Dermis microvascular lymphatic vessel endothelial cell (primary cell): ENCODE results near the gene NSUN7. TPM values are rescaled to one million over a fixed set of nuclear protein-coding genes. Genes with fewer than 3 reads are reported as not detected.
"Not testable (repeated sequence)": the region's sequence is repeated elsewhere in the genome, so short reads cannot be mapped to it uniquely, and the experiment has no call there.

ENCODE experiments used
- DNase-seq, 2 donors: peaks; one replicate each; pipeline versions ENCODE4 v3.0.0 to v3.0.0-alpha.2; 2010; ENCODE audit warnings: low read depth in 2 of 2
- total RNA-seq: library from RNA; depleted of rRNA; stranded (reverse); fragments of >200 nt; gene quantifications from 2 replicates; pipeline ENCODE4 v1.2.1, GENCODE V29; 2014

NSUN7 gene
- total RNA-seq, 1 donor from 2014 or later = under 0.01 TPM

DNA sequence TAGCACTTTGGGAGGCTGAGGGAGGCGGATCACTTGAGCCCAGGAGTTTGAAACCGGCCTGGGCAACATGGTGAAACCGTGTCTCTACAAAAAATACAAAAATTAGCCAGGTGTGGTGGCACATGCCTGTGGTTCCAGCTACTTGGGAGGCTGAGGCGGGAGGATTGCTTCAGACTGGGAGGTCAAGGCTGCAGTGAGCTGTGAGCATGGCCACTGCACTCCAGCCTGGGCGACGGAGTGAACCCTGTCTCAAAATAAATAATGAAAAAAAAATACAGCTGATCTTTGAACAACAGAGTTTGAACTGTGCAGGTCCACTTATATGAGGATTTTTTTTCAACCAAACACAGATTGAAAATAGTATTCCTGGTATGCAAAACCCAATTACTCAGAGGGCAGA is 67.4 kb downstream of the NSUN7 start:
- not testable (repeated sequence) for DNase-seq

DNA sequence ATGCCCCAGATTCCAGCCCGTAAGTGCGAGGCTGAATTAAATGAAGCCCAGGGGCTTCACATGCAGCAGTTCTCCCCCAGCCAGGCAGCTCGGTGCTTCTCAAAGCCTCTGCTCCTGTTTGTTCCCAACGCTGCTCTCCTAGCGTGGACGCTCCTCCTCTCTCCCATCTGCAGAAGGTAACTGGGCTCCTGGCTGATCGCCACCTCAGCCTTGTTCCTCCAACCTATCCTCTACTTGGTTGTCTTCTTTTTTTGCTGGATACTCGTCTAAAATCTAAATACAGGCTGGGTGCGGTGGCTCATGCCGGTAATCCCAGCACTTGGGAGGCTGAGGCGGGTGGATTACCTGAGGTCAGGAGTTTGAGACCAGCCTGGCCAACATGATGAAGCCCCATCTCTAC is 70.3 kb downstream of the NSUN7 start:
- no peak for DNase-seq

DNA sequence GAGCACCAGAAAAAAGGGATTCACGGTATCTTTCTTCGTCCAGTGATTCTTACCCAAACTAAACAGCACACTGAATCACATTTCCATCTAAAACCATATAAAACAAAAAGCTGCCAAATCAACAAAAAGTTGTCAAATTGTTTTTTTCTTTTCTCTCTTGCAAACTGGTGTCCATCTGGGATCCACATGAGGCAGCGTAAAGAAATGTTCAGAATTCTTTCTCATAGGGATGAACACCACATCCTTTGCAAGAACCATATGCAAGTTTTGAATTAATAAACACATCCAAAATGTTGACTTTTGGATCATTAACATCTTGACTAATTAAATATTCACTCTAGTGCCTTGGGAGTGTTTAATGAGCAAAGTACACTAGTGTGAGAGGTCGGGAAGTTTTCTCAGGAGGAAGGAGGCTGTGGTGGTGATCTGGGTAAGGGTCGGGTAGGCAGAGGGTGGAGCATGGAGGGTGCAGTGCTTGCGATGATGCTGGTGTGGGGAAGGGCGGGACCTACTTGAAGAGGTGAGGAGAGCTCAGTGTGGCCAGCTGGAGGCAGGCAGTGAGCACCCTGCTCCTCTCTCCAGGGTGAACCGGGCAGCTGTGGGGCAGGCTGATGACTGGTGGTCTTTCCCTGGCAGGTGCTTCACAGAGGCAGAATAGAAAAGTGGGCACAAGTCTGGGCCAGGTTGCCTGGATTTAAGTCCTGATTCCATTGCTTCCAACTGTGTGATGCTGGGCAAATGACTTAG is 72.8 kb downstream of the NSUN7 start:
- no peak for DNase-seq

DNA sequence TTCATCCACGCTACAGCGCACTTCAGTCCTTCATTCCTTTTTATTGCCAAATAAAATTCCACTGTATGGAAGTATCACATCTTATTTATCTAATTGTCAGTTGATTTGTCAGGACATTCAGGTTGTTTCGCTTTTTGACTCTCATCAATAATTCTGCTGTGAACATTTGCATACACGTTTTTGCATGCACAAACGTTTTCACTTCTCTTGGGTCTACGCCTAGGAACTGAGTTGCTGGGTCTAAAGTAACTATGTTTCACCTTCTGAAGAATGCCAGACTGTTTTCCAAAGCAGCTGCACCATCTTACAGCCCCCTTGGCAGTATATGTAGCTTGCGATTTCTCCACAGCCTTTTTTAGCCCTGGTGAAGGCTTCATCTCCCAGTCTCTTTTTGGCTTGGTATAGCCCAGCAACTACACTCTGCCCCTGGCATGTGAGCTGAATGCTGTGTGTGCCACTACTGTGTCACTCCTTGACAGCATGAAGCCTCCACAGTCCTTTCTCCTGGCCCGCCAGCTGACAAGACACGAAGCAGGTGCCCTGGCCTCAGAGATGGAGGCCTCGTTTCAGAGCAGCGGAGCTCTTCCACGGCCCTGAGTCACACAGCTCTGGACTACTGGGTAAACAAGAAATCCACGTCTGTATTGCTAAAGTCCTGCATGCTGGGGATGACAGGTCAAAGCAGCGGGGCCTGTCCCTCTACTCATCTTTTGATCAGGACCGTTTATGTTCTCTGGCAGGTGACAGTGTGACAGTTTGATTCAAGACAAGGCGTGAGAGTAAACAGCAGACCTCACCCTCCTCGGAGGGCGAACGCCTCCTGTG is 75.5 kb downstream of the NSUN7 start:
- no peak for DNase-seq

DNA sequence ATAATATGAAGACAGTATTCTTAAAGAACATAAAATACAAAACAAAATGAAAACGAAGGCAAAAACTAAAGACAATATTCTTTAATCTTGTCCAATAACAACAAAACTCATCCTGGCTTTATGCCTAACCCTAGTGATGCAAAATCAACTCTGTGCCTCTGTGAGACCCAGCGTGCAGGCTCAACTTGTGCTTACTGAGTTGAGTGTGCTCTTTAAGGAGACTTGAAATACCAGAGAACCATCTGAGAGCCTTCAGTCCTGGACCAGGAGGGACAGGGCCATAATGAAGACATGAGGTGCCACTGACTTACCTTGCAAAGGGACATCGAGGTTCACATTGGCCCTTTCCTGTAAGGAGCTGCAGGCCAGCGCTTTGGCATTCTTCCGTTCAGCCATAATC is 77.1 kb downstream of the NSUN7 start:
- DNase-seq = no peak

DNA sequence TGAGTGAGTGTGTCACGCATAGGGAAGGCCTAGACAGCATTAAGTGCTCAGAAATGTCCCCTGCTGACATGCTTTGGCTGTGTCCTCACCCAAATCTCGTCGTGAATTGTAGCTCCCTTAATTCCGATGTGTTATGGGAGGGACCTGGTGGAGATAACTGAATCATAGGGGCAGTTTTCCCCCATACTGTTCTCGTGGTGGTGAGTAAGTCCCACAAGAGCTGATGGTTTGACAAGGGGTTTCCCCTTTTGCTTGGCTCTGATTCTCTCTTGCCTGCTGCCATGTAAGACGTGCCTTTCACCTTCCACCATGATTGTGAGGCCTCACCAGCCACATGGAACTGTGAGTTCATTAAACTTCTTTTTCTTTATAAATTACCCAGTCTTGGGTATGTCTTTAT is 78.0 kb downstream of the NSUN7 start:
- no peak for DNase-seq

DNA sequence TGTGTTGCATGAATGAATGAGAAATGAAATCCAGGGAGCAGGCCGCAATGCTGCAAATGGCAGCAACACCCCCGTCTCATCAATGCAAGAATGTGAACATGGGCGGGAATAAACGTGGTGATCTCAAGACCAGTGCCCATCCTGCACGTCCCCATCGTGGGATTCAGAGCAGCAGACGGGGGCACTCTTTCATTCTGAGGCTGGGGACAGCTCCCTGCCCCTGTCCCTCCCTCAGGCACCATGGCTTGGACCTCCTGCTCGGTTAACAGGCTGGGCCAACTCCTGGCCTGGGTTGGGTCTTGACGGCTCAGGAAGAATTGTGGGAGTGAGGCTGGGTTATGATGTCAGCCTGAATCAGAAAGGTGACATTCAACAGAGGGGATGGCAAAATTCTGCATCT is 78.9 kb downstream of the NSUN7 start:
- DNase-seq = no peak

DNA sequence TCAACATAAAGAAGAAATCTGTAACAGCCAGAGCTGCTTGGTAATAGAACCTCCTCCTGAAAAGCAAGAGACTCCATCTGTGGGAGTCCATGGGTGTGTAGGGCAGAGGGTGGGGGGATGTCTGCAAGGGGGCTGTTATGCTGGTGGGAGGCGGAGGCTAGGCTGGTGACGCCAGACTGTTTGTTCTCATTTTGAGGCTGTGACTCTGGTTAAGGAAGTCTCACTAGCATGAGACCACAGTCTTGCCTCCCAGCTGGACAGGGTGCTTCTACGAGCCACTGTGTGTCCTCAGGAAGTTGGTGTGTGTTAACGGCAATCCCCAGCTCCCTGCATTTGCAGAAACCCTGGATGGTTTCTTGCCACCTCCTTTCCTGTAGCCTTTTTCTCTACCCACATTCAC is 79.8 kb downstream of the NSUN7 start:
- DNase-seq = no peak

DNA sequence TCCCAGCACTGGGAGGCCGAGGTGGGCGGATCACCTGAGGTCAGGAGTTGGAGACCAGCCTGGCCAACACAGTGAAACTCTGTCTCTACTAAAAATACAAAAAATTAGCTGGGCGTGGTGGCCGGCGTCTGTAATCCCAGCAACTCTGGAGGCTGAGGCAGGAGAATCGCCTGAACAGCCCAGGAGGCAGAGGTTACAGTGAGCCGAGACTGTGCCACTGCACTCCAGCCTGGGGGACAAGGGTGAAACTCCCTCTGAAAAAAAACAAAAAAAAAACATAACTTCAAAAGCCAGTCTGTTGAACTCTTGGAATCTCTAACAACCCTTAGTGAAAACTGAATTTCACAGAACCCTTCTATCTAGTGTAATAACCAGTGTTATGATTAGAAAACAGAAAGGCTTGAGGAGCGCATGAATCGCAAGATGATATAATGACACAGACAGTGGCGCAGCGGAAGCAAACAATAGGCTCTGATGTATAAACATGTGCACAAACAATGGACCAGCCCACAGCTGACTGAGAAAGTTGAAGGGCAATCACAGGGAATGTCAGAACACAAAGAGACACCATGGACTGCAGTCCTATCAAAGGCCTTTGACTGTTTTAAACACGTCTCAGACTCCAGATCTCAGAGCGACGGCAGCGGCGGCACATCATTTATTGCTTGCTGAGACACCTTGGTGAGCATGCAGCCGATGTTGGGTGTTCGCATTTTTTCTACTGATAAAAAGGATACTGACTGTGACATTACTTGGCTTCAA is 81.6 kb downstream of the NSUN7 start:
- DNase-seq = no peak

DNA sequence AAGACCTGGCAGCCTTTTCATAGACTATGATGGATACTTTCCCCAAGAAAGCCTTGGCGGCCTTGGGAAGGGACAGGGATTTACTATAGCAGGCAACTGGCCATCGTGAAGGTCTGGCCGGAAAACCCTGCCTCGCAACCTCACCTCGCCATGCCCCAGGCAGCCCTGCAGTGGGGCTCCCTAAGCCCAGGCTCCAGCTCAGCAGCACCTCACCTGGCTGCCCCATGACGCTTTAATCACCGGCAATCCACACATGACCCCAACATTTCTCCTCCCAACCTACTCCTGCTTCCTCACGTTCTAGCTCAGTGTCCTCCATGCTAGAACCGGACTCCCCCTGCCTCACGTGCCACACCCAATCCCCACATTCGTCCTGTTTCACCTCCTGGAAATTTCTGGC is 82.4 kb downstream of the NSUN7 start:
- DNase-seq = no peak

DNA sequence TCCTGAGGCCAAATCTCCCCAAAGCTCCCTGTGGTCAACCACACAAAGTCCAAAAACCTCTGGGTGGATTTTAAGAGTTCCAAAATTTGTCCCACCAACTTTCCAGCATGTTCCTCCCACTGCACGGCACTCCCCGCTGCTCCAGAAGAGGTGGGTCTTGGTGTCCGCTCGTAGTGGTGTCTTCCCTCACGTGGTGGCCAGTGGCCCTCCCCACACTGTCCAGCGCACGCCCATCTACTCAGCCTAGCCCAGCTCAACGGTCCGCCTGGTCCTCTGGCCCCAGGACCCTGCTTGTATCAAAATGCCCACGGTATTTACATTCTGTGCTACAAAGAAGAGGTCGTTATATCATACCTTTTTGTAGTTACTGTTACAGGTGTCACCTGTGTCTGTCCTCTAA is 83.5 kb downstream of the NSUN7 start:
- no peak for DNase-seq

DNA sequence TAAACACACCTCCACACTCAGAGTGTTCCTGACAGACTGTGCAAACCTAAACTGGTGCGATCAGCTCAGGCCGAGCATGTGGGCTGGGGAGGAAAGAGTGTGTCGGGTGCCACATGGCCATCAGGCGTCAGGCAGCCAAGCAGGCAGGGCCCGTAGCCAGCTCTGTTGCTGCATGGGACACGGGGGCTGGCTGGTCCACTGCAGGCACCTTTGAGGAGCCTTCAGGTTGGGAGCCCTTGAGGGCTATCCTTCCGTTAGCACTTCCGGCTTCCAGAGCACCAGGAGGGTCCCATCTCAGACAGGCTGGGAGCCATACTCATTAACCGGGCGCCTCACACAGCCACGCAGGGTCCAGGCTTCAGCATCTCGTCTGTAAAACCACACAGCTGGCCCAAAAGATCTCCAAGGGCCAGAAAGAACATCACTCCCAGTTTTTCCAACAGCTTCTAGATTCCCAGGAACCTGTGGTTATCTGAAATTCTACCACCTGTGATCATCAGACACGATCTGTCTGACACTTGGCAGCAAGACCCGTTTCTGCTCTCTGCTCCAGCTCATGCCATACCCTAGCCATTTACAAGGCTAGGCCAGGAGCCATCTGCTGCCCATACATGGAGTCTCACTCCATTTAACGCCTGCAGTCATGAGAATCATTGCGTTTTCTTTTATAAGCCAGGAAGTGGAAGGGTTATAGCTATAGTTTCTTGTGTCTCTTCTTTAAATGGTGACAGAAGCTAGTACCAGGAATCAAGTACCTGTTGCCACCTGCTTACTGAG is 87.5 kb downstream of the NSUN7 start:
- DNase-seq = no peak

DNA sequence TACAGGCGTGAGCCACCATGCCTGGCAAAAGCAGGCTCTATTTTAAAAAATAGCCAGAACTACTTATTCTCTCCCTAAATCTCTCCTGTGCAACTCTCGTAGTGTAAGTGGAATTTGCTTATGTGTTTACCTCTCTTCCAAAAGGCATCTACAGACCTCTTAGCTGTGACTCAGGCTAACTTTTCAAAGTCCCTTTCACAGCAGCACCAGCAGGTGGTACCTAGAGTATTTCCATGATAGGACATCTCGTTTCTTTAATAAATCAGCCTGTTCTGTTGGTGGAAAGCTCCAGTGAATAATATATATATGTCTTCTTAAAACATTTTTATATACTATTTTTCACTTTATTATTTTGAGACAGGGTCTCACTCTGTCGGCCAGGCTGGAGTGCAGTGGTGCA is 89.0 kb downstream of the NSUN7 start:
- no peak for DNase-seq

DNA sequence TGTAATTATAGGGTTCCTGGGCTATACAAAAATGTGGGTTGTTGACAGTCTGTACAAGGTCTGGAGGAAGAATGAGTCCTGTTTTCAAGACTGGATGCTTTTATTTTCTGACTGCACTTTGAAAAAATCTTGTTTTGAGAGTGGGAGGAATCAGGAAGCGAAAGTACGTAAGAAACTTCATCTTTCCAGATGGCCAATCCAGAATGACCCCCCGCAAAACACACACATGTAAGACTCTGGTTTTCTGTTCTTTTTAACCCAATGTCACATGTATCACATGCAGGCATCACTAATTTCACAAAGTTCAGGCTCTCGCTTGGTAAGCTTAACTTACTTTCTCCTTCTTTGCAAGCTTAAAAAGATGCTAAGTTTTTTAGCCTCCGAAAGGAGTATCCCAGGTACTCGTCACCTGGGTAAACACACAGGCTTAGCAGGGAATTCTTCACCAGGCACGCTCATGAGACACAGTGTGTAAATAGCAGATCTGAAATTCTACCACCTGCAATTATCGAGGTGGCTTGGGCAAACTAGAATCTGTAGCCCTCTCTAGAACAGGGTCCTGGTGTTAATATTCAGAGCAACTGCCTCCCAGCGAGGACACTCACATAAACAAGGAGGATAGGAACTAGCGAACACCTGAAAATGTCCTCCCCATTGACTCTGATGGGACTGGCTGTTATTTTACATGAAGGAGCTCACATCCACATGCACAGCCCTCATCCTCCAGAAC is 90.7 kb downstream of the NSUN7 start:
- DNase-seq = no peak

DNA sequence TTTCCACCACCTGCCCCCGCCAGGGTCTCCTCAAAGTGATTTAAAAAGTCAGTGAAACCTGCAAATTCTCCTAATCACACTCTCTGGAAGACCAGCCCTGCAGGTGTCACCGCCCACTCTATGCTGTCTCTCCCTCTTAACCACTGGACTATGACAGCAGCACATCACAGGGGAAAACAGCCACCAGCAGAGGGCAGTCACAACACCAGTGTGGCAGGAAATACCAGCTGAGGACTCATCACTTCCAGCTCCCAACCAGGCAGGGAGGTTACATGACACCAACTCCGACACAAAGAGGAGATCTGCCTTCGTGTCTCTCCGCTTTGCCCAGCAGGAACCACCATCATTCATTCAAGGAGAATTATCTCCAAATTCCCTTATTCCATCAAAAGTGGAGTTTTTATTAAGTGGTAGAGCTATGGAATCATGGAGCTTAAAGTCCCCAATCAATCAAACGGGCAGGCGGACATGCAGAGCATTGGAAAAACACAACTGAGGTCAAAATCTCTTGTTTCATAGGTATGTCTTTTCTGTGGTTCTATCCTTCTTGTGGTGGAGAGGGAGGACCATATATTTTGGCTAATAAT is 91.3 kb downstream of the NSUN7 start:
- DNase-seq = peak; percentile 90 to 93

DNA sequence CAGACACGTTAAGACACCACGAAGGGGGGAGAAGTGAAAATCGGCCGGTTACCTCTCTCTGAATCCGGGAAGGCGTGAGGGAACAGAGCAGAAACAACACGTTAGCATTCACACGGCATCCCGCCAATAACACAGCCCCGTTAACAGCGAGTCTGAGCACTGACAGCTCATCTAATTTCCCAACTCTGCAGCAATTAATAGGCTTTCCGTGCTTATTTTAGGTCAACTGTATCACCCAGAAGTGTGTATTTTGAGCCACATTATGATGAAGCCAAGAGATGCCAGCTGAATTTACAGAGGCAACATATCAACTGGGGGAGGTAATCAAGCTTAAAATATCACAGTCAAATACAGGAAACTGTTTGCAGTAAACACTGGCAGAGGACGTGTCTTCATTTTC is 92.6 kb downstream of the NSUN7 start:
- DNase-seq = no peak

DNA sequence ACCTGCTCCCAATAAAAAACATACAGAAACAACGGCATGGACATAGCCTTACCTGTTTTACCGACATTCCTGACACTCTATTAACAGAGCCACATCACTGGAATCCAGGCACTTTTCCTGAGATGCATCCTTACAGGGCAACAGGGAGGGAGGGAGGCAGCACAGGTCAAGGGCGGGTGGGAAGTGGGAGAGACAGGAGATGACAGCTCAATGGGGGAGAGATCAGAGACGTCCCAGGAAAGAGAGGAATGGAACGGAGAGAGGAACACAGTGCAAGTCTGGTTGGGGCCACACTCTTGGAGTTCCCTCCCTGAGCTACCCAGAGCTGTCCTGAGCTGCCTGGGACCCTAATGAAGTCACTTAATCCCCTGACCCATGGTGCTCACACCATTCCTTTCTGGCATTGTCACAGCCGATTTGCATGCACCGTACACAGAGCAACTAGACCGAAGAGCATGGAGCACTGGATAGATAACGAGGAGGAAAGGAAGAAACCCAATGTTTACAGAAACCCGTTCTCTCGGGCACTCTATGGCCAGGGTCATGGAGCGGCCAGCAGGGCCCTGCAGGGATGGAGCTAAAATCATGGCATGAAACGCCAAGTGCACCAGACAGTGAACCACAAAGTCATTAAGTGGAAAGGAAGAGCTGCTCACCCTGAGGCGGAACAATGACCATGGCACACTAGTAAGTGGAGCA is 93.1 kb downstream of the NSUN7 start:
- peak in 1 of 2 donors; percentile 15 for DNase-seq

DNA sequence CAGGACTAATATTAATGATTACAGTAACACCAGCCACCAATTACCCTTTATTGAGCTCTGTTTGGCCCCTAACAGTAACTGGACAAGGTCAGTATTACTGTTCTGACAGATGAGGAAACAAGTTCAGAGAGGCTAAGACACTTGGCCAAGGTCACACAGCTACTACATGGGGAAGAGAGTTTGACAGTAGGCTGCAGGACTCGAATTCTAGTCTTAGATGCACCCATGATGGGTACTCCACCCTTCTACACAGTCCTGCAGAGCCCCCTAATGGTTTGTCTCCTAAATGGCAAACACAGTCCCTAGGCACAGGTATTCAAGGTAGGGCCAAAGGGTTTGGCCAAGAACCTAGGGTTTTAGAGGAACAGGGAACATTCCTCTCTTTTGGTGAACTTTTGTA is 93.9 kb downstream of the NSUN7 start:
- DNase-seq = no peak

DNA sequence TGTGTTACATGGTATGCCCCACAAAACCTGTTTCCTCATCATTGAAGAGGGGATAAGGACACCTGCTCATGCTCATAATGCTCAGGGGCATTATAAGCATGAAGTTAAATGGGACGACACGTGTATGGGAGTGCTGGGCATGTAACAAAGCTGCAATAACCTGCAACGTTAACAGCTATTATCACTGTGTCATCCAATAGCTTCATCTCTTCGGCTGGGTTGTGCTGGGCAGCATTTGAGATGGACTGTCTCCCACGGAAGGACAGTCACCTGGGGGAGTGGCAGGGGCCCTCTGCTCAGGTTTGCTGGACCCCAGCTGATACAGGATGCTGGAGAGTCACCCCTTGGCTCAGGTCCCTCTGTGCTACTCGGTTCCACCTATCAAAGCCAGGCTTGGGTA is 94.5 kb downstream of the NSUN7 start:
- DNase-seq = no peak
